GM19395 (cell line): ENCODE results near the gene TSKS.

ENCODE experiments used
- ATAC-seq: cut with Tn5 transposase; IDR thresholded peaks from one replicate; pipeline ENCODE4 v1.9.1; 2021; ENCODE audit warnings: mild to moderate bottlenecking, moderate library complexity; ENCODE audit not compliant: unreplicated experiment

The TSKS gene

DNA sequence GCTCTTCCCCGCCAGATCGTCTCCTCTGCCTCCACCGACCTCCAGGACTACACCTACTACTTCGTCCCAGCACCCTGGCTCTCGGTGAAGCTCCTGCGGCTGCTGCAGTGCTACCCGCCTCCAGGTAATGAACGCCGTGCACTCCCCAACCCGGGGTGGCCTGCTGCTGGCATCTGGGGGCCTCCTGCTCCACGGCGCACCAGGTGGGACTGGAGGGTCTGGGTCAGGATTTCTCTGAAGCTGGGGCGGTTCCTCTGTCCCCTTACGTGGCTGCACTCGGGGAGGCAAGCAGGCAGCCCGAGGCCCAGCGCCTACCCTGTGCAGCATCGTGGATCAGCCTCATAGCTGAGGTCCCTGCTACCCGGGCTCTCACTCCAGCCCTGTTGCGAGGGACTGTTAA is 32.5 kb upstream of the TSKS start:
- ATAC-seq: no peak

DNA sequence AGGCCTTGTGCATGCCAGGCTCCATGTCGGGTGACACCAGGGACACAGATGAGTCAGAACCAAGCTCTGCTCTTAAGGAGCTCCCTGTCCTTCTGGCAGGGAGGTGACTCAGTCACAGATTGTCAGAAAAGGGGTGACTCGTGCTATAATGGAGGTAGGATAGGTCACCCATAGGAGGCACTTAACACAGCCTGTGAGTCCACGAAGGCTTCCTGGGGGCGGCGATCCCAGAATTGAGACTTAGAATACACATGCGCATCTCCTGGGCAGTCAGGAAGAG is 30.4 kb upstream of the TSKS start:
- no peak for ATAC-seq

DNA sequence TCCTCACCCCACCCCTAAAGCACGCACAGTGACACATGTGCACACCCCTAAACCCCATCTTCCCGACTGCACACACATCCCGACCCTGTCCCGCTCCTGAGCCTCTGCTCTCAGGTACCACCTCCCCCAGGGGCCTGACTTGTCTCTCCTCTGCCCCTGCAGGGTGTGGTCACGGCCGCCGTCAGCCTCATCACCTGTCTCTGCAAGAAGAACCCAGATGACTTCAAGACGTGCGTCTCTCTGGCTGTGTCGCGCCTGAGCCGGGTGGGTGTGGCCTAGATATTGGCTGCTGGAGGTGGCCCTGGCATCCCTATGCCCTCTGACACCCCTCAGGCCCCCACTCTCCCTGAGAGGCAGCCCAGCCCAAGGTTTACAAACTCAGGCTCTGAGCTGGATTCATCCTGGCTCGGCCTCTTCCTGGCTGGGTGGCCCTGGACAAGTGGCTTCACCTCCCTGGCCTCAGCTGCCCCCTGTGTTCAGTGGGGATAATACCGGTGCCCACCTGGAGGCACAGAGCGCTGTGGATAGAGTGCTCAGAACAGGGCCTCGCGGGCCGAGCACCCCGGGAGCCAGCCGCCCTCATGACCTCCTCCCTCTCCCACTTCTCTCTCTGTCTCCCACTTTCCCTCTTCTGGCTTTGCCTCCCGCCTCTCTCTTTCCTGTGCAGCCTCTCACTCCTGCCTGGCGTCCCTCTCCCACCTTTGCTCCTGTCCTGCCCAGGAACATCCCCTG is 29.9 kb upstream of the TSKS start:
- no peak for ATAC-seq

DNA sequence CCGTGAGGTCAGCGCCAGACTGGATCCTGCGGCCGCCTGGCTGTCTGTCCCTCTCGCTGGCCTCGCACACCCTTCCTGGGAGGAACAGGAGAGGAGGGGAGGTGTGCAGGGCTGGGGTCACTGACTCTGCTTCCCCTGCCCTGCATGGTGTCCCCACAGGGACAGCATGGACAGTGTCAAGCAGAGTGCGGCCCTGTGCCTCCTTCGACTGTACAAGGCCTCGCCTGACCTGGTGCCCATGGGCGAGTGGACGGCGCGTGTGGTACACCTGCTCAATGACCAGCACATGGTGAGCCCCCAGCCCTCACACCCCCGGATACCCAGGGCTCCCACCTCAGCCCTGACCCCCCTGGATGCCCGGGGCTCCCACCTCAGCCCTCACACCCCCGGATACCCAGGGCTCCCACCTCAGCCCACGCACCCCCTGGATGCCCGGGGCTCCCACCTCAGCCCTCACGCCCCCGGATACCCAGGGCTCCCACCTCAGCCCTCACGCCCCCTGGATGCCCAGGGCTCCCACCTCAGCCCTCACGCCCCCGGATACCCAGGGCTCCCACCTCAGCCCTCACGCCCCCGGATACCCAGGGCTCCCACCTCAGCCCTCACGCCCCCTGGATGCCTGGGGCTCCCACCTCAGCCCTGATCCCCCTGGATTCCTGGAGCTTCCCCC is 28.8 kb upstream of the TSKS start:
- ATAC-seq: no peak

DNA sequence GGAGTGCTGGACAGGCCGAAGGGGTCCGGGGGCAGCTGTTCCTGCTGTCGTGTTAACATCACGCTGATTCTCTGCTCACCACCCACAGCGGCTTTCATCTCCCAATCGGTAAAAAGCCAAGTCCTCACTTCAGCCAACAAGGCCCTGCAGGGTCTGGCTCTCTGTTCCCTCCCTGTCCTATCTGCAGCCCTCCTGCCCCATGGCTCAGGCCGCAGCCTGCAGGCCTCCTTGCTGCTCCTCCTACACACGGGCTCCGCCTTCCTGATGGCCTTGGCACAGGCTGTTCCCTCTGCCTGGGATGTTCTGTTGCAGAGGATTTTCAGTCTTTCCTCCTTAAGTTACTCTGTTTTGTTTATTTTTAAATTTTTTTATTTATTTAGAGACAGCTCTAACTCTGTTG is 27.8 kb upstream of the TSKS start:
- no peak for ATAC-seq

DNA sequence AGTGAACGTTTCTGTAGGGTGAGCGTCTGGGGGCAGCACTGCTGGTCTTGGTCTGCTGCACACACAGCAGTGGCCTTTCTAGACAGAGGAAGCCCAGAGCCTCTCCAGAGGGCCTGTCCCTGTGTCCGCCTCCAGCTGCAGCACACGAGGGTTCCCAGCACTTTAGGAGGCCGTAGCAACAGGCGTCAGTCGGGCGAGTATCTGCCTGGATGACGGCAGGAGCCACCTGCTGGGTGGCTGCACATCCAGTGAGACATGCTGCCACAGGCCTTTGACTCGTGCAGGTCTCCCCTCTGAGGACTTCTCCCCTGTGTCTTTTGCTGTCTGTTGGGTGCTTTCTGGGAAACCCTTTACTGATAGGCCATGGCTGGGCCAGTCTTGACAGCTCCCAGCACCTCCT is 25.8 kb upstream of the TSKS start:
- ATAC-seq: no peak

DNA sequence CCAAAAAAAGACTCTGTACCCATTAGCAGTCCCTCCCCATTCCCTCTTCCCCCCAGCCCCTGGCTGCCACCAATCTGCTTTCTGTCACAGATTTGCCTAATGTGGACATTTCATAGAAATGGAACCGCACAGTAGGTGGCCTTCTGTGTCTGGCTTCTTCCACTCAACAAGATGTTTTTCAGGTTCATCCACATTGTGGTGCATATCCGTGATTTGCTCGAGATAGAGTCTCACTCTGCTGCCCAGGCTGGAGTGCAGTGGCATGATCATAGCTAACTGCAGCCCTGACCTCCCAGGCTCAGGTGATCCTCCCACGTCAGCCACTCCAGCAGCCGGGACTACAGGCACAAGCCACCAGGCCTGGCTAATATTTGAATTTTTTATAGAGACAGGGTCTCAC is 24.6 kb upstream of the TSKS start:
- ATAC-seq: no peak

DNA sequence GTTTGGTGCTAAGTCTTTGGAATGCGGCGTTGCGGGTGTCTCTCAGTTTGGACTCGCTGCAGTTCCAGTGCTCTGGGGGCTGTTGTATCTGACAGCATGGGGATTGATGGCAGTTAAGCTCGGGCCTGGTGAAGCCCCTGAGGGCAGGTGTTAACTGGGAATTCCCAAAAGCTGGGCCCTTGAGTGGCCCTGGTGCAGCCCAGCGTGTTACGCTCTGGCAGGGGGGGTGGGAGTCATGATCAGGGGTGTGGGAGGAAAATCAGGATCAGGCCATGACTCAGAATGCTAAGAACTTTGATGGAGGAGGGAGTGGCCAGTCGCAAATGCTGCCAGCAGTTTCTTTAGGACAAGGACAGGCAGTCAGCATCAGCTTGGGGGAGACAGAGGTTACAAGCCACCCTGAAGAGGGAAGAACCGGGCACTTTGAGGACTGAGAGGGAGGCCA is 23.3 kb upstream of the TSKS start:
- no peak for ATAC-seq

DNA sequence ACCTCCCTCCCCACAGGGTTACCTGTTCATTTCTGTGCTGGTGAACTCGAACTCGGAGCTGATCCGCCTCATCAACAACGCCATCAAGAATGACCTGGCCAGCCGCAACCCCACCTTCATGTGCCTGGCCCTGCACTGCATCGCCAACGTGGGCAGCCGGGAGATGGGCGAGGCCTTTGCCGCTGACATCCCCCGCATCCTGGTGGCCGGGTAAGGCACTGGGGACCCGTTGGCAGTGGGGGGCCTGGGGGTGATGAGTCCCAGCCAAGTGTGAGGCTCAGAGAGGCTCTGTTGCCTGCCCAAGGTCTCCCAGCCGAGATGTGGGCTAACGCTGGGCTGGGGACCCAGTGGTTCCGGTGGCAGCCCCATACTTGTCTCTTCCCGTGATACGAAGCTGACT is 19.4 kb upstream of the TSKS start:
- ATAC-seq: no peak

DNA sequence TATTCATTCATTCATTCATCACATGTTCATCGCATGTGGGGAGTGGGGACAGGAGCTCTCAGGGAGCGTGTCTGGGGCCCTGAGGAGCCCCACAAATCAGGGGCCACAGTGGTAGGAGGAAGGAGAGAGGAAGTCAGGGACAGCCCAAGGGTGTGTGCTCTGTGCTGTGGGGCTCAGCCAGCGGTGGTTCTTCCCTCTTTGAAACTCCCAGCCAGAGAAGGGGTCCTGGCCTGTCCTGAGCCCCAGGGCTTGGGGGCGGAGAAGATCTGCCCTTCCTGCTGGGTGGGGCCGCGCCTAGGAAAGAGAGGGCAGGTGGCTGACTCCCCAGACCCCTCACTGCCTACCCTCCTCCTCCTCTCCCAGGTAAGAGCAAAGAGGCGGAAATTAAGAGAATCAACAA is 18.3 kb upstream of the TSKS start:
- ATAC-seq: no peak

DNA sequence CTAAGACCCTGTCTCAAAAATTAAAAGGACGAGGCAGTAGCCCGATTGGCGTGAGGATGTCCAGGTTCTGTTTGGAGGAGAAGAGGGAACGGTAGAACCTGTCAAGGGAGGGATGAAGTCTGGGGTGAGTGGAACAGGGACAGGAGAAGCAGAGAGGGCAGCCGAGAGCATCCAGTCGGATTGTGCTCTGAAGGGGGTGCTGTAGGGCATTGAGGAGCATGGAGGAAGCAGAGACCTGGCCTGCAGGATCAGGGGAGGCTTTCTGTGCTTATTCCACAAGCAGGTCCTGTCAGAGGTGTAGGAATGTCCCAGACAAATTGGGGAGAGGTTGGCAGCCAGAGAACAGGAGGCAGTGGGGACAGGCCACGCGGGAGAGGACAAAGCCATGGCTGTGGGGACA is 17.8 kb upstream of the TSKS start:
- ATAC-seq: no peak

DNA sequence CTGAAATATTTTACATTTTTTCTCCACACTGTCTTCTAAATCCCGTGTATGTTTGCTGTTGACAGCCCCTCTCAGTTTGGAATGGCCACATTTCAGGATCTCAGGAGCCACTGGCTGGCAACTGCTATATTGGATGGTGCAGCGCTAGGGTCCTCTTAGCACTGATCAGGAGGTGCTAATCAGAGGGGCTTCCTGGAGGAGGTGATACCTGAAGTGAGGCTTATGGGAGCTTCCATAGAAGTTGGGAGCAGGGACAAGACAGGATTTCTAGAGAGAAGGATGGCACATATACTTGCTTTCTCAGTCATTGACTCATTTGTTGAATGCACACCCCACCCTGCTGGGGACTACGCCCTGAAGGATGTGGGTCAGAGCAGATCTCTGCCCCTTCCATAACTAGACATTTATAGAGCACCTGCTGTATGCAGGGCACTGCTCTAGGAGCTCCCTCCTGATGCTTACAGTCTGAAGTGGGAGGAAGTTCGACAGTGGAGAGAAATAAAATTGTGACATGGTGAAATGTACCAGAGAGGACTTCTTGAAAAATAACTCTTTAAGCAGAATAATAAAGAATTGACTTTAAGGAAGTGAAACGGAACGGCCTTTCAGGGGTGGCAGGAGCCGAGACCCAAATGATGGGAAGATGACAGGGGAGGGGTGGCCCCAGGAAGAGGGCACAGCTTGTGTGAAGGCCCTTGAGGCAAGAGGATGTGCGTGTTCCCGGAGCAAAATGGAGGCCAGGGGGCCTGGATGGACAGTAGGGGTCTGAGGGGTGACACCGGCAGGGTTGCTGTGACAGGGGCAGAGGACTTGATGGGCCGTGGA is 16.8 kb upstream of the TSKS start:
- ATAC-seq: no peak

DNA sequence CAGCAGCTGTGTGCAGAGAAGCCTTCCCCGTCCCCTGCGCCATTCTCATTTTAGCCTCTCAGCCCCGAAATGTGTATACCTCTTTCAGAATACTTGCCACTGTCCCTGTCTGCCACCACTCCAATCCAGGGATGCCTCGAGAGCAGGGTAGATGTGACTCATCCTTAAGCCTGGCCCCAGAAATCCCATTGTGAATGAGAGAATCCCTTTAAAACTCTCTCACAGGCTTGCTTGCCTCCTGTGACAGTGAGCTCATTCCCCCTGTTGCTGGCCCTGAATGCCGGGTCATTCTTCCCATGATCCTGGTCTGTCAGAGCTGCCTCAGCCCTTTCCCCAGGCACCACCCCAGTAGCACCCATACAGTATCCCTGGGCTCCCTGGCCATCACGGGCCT is 13.3 kb upstream of the TSKS start:
- no peak for ATAC-seq

DNA sequence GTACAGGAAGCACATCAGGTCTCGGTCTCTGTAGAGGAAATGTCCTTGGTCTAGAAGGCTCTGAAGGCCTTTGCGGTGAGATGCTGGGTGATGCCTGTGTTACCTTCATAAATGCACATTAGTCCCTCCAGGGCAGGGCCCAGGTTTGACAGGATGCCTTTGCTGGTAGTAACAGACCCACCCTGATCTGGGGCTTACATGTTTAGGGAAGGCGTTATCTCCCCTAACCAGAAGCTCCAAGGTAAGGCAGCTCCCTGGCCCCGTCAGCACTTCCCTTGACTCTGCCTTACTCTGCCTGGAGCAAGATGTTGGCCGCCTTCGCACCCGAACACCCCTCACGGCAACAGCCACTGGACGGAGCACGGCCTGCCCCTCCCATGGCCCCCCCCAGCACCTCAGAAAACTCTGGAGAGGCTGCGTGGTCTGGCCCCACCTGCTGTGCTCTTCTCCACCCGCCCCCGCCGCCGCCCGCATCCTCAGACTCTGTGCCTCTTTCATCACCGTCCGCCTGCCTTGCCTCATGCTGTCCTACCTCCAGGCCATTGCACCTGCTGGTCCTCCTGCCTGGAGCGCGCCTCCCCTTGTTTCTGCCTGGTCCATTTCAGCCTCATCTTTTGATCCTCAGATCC is 12.8 kb upstream of the TSKS start:
- no peak for ATAC-seq

DNA sequence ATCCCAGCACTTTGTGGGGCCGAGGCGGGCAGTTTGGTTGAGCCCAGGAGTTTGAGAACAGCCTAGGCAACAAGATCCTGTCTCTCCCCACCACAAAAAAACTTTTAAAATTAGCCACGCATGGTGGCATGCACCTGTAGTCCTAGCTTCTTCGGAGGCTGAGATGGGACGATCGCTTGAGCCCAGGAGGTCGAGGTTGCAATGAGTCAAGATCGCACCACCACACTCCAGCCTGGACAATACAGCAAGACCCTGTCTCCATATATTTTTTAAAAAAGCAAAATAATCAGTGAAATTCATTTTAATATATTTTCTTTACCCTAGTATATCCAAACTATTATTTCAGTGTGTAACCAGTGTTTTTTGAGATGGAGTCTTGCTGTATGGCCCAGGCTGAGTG is 11.9 kb upstream of the TSKS start:
- ATAC-seq: no peak

DNA sequence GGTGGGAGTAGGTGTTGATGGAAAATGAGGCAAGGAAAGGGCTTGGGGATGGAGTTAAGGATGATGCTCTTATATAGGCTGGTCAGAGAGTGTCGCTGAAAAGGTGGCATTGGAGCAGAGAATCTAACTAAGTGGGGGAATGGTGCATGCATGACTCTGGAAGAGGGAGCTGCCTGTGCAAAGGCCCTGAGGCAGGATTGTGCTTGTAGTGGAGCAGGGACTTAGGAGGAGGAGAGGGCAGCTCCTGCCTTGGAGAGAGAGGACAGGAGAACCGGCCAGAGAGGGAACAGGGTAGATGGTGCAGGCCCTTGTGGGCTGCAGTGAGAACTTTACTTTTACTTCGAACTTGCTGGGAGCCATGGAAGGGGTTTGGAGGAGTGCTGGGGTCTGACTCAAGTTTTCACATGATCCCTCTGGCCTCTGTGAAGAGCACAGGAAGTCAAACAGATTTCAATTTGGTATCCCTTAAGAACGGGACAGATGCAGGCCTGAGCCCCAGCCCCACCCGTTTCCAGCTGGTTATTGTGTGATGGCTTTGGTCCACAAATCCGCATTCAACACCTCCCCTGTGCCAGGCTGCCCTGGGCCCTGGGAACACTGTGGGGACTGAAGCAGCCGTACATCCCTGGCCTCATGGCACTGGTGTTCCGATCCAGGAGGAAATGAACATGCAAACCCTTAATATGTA is 10.7 kb upstream of the TSKS start:
- no peak for ATAC-seq

DNA sequence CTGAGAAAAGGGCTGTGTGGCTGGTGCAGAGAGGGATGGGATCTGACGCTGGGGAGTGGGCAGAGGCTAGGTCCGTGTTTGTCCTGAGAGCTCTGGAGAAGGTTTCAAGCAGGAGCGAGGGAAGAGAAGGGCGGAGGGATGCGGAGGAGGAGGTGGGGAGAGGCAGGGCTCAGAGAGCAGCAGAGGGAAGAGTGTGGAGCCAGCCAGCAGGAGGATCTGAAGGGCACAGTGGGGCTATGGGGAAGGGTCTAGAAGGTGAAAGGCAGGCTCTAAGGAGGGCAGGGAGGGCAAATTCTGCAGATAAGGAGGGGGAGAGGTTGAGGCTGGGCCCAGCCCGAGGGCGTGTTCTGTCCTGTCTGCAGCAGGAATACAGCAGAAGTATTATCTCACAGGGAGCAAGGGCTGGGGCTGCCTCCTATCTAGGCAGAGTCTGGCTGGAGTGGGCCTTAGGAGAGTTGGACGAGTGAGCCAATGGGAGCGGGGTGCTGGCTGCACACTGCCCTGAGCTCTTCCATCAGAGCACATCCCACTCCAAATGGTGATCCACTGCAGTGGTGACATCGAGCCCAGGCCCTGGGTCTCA is 9.8 kb upstream of the TSKS start:
- no peak for ATAC-seq

DNA sequence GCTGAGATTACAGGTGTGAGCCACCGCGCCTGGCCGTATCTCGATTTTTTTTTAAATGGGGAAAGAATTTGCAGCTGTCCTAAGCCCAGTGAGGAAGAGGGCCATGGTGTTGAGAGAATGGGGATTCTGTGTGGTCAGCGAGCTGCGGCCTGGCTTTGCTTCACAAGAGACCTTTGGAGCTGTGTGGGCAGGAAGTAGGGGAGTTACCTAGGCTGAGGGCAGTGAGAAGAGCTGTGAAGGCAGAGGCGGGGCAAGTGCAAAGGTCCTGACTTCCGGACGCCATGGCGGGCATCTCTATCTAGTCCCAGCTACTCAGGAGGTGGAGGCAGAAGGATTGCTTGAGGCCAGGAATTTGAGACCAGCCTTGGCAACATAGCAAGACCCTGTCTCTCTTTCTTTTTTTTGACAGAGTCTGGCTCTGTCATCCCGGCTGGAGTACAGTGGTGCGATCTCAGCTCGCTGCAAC is 8.6 kb upstream of the TSKS start:
- no peak for ATAC-seq

DNA sequence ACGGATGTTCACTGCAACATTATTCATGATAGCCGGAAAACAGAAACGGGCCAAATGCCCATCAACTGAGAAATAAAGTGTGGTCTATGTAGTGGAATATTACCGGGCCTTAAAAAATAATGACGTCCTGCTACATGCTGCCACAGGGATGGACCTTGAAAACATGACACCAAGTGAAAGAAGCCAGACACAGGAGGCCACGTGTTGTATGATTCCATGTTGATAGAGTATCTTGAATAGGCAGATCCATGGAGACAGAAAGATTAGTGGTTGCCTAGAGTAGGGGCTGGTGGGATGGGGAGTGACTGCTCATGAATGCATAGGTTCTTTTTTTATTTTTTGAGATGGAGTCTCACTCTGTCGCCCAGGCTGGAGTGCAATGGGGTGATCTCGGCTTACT is 7.4 kb upstream of the TSKS start:
- no peak for ATAC-seq

DNA sequence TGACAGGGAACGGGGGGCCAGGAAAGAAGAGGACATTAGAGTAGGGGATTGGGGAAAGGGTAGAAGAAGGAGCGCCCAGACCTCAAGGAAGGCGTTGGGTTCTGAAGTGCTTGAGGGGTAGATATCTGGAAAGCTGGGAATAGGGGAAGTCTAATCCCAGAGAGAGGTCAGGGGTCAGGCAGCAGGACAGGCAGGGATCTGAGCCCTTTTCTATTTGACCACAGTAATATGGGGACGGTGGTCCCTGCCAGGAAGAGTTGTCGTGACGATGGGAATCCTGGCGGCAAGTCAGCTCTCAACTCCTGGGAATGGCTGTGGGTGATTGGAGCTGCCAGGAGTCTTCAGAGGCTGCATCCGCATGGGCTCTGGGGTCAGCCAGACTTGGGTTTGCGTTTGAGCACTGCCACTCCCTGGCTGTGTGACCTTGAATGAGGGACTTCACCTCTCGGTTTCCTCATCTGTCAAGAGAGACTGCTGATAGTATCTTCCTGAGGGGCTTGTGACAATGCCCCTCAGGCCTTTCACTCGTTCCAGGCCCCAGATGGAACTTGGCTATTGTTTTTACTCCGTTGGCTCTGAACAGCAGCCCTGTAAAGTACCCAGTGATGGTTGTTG is 5.0 kb upstream of the TSKS start:
- no peak for ATAC-seq
